ENCODE data around the gene ZNF385A.

The ZNF385A gene

GRCh38 chr12:54418441-54419087, 34.0 kb upstream of the ZNF385A start:
- Histone ChIP-seq H2BK5ac (ENCODE audit: low read length) (peak overlapping the region; percentile 45), H3K23ac (ENCODE audit: low read depth, low read length, poor library complexity) (peak overlapping the region; percentile 90), H2BK15ac (ENCODE audit: low read length) (peak overlapping the region; percentile 31), H3K4me1 (ENCODE audit: control insufficient read depth in 2 of 2, insufficient read depth in 1 of 2, low read depth in 1 of 2, low read length in 2 of 2) (peaks cover 15 to 24% of the 10 kb centered on the region in 2 donors), H3K9ac (ENCODE audit: low read depth, low read length, poor library complexity) (peak overlapping the region; percentile 86), H3K4me2 (ENCODE audit: insufficient read depth, low read length, poor library complexity, severe bottlenecking) (peak overlapping the region; percentile 86), H3K27ac (replicated peaks; ENCODE audit: low read length) (no peak overlapping the region), H3K14ac (ENCODE audit: low read length) (peak overlapping the region; percentile 25), H4K8ac (ENCODE audit: low read depth, low read length) (no peak overlapping the region), H2BK12ac (ENCODE audit: low read length) (no peak overlapping the region), H3K79me1 (ENCODE audit: low read depth, low read length) (peaks cover 4% of the 10 kb centered on the region), H3K18ac (ENCODE audit: low read length) (peak overlapping the region; percentile 96), H3K4me3 (ENCODE audit: low read length in 2 of 2) (peak overlapping the region; percentile 86 to 96), H4K91ac (ENCODE audit: low read depth, low read length, poor library complexity) (no peak overlapping the region), H3K4ac (ENCODE audit: low read length) (peak overlapping the region; percentile 76), H2AK5ac (ENCODE audit: low read depth, low read length) (peak overlapping the region; percentile 7), H2AFZ (ENCODE audit: low read length) (peak overlapping the region; percentile 98), H3K27me3 (ENCODE audit: control insufficient read depth in 3 of 3, insufficient read depth in 3 of 3, low read depth in 1 of 3, low read length in 3 of 3) (peaks cover 0 to 27% (median 0%) of the 10 kb centered on the region in 3 experiments), H2BK120ac (ENCODE audit: low read depth, low read length) (peak overlapping the region; percentile 52), H3K9me3 (replicated peaks in 1 of 2; ENCODE audit: control insufficient read depth in 2 of 2, insufficient read depth in 1 of 2, low read depth in 1 of 2, low read length in 2 of 2) (no peaks in the 10 kb centered on the region), H3K36me3 (replicated peaks in 1 of 2; ENCODE audit: control insufficient read depth in 2 of 2, insufficient read depth in 2 of 2, low read length in 2 of 2) (no peaks in the 10 kb centered on the region)
- DNase-seq (ENCODE audit: low spot score): no peak
- WGBS, 2 donors (ENCODE audit: extremely low coverage in 2 of 2, insufficient read length in 2 of 2, insufficient replicate concordance in 1 of 2): no CpG with 5 or more reads among the region's 35 CpGs

GRCh38 chr12:54417712-54418440, 33.3 kb upstream of the ZNF385A start:
- Histone ChIP-seq H3K9ac (ENCODE audit: low read depth, low read length, poor library complexity) (peak overlapping the region; percentile 86), H2BK12ac (ENCODE audit: low read length) (no peak overlapping the region), H3K4me1 (ENCODE audit: control insufficient read depth in 2 of 2, insufficient read depth in 1 of 2, low read depth in 1 of 2, low read length in 2 of 2) (peaks cover 15 to 24% of the 10 kb centered on the region in 2 donors), H3K27me3 (ENCODE audit: control insufficient read depth in 3 of 3, insufficient read depth in 3 of 3, low read depth in 1 of 3, low read length in 3 of 3) (peaks cover 0 to 20% (median 0%) of the 10 kb centered on the region in 3 experiments), H3K14ac (ENCODE audit: low read length) (no peak overlapping the region), H4K8ac (ENCODE audit: low read depth, low read length) (no peak overlapping the region), H2BK5ac (ENCODE audit: low read length) (peak overlapping the region; percentile 45), H3K4ac (ENCODE audit: low read length) (no peak overlapping the region), H2BK120ac (ENCODE audit: low read depth, low read length) (peak overlapping the region; percentile 52), H3K9me3 (replicated peaks in 1 of 2; ENCODE audit: control insufficient read depth in 2 of 2, insufficient read depth in 1 of 2, low read depth in 1 of 2, low read length in 2 of 2) (no peaks in the 10 kb centered on the region), H3K4me2 (ENCODE audit: insufficient read depth, low read length, poor library complexity, severe bottlenecking) (peak overlapping the region; percentile 86), H3K36me3 (replicated peaks in 1 of 2; ENCODE audit: control insufficient read depth in 2 of 2, insufficient read depth in 2 of 2, low read length in 2 of 2) (no peaks in the 10 kb centered on the region), H3K27ac (replicated peaks; ENCODE audit: low read length) (no peak overlapping the region), H3K18ac (ENCODE audit: low read length) (peak overlapping the region; percentile 96), H3K4me3 (ENCODE audit: low read length in 2 of 2) (peak overlapping the region; percentile 86 to 96), H3K23ac (ENCODE audit: low read depth, low read length, poor library complexity) (no peak overlapping the region), H2AFZ (ENCODE audit: low read length) (peak overlapping the region; percentile 98), H3K79me1 (ENCODE audit: low read depth, low read length) (peaks cover 4% of the 10 kb centered on the region), H2AK5ac (ENCODE audit: low read depth, low read length) (peak overlapping the region; percentile 7), H4K91ac (ENCODE audit: low read depth, low read length, poor library complexity) (no peak overlapping the region), H2BK15ac (ENCODE audit: low read length) (no peak overlapping the region)
- WGBS, 2 donors (ENCODE audit: extremely low coverage in 2 of 2, insufficient read length in 2 of 2, insufficient replicate concordance in 1 of 2): no CpG with 5 or more reads among the region's 25 CpGs
- no peak for DNase-seq (ENCODE audit: low spot score)

- H3K79me1 ChIP-seq (ENCODE audit: low read depth, low read length): peaks cover 4% of the 10 kb centered on the region
- no peak overlapping the region for H3K23ac ChIP-seq (ENCODE audit: low read depth, low read length, poor library complexity)
- no peak overlapping the region for H3K4me2 ChIP-seq (ENCODE audit: insufficient read depth, low read length, poor library complexity, severe bottlenecking)
- DNase-seq (ENCODE audit: low spot score): no peak
- H2BK15ac ChIP-seq (ENCODE audit: low read length): no peak overlapping the region
- H4K91ac ChIP-seq (ENCODE audit: low read depth, low read length, poor library complexity): no peak overlapping the region
- H4K8ac ChIP-seq (ENCODE audit: low read depth, low read length): no peak overlapping the region
- no peak overlapping the region for H3K9ac ChIP-seq (ENCODE audit: low read depth, low read length, poor library complexity)
- H3K4me1 ChIP-seq (ENCODE audit: control insufficient read depth in 2 of 2, insufficient read depth in 1 of 2, low read depth in 1 of 2, low read length in 2 of 2): peaks cover 15 to 25% of the 10 kb centered on the region in 2 donors
- no CpG with 5 or more reads among the region's 5 CpGs for WGBS, 2 donors (ENCODE audit: extremely low coverage in 2 of 2, insufficient read length in 2 of 2, insufficient replicate concordance in 1 of 2)
- H3K4ac ChIP-seq (ENCODE audit: low read length): no peak overlapping the region
- peak overlapping the region in 1 of 2 donors; percentile 86 for H3K4me3 ChIP-seq (ENCODE audit: low read length in 2 of 2)
- H3K9me3 ChIP-seq (replicated peaks in 1 of 2; ENCODE audit: control insufficient read depth in 2 of 2, insufficient read depth in 1 of 2, low read depth in 1 of 2, low read length in 2 of 2): no peaks in the 10 kb centered on the region
- no peak overlapping the region for H3K18ac ChIP-seq (ENCODE audit: low read length)
- H2BK120ac ChIP-seq (ENCODE audit: low read depth, low read length): no peak overlapping the region
- H3K14ac ChIP-seq (ENCODE audit: low read length): no peak overlapping the region
- H3K27ac ChIP-seq (replicated peaks; ENCODE audit: low read length): no peak overlapping the region
- no peak overlapping the region for H2BK12ac ChIP-seq (ENCODE audit: low read length)
- no peak overlapping the region for H2AK5ac ChIP-seq (ENCODE audit: low read depth, low read length)
- peak overlapping the region; percentile 98 for H2AFZ ChIP-seq (ENCODE audit: low read length)
- H2BK5ac ChIP-seq (ENCODE audit: low read length): no peak overlapping the region
- peaks cover 0 to 15% (median 0%) of the 10 kb centered on the region in 3 experiments for H3K27me3 ChIP-seq (ENCODE audit: control insufficient read depth in 3 of 3, insufficient read depth in 3 of 3, low read depth in 1 of 3, low read length in 3 of 3)
- H3K36me3 ChIP-seq (replicated peaks in 1 of 2; ENCODE audit: control insufficient read depth in 2 of 2, insufficient read depth in 2 of 2, low read length in 2 of 2): peaks cover 0 to 2% of the 10 kb centered on the region in 2 donors
Observed at GRCh38 chr12:54416687-54417603, 32.4 kb upstream of the ZNF385A start.

Measured in neuronal stem cell (in vitro differentiated cells).